PC-9 (cell line): ENCODE data around the gene RUNX2.

Source experiments
- CTCF ChIP-seq: fragments of 200-600 bp; sonication (generic); conservative IDR thresholded peaks from 2 replicates; pipeline ENCODE4 v1.6.1; 2017; ENCODE audit warnings: mixed run types, antibody characterized with exemption, mild to moderate bottlenecking, moderate library complexity
- EZH2 ChIP-seq: fragments of 200-600 bp; sonication (generic); IDR thresholded peaks from 2 replicates; pipeline ENCODE4 v1.8.0; 2017; ENCODE audit warnings: antibody characterized with exemption, low read depth

- TF ChIP-seq EZH2 (no peak), CTCF (no peak)
Measured at GRCh38 chr6:45466686-45467085, 138.6 kb downstream of the RUNX2 start.
